GM12892 (cell line): ENCODE data around the gene GFER.

Experiments used
- POLR2A ChIP-seq: IDR thresholded peaks from 2 replicates; pipeline ENCODE4 v1.6.1; 2011; ENCODE audit warnings: low read depth, low read length, control low read depth
- TAF1 ChIP-seq: IDR thresholded peaks from 2 replicates; pipeline ENCODE4 v1.6.1; 2011; ENCODE audit warnings: low read depth, mild to moderate bottlenecking, control low read depth, low read length, borderline replicate concordance

DNA sequence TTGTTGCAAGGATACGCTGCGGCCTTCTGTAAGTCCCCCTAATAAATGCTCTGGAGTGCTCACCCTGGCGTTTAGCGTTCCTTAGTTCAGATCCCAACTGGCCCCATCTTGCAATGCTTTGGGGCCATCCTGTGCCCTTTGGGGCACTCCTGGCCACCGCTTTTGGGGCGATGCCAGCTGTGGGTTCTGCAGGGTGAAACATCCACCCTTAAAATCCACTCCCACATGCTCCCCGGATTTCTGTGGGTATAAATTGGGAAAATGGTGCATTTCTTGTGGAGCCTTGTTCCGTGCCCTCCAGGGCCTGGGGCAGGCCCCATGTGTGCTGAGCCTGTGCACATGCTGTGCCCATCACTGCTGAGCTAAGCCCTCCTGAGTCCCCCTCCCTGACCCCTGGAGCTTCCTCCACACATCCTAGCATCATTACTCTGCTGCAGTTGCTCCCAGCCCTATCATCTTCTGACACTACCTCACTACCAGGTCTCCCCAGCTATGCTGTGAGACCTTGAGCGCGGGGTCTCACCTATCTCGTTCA lies 47.0 kb upstream of the GFER start:
- no peak for TF ChIP-seq POLR2A
- no peak for TF ChIP-seq TAF1
